ENCODE data around the gene HELZ.

DNA sequence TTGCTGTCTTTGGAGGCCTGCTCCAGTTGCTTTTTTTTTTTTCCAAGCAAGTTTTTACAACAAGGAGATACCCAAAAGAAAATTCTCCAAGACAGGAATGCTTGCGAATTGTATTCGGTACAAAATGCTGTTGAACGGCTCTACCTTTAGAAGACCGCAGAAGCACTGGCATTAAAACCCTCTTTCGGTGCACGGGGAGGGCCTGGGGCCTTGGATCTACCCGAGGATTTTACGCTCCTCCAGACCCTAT lies 1.3 kb upstream of the HELZ start:
- TF ChIP-seq, protein P1, sequence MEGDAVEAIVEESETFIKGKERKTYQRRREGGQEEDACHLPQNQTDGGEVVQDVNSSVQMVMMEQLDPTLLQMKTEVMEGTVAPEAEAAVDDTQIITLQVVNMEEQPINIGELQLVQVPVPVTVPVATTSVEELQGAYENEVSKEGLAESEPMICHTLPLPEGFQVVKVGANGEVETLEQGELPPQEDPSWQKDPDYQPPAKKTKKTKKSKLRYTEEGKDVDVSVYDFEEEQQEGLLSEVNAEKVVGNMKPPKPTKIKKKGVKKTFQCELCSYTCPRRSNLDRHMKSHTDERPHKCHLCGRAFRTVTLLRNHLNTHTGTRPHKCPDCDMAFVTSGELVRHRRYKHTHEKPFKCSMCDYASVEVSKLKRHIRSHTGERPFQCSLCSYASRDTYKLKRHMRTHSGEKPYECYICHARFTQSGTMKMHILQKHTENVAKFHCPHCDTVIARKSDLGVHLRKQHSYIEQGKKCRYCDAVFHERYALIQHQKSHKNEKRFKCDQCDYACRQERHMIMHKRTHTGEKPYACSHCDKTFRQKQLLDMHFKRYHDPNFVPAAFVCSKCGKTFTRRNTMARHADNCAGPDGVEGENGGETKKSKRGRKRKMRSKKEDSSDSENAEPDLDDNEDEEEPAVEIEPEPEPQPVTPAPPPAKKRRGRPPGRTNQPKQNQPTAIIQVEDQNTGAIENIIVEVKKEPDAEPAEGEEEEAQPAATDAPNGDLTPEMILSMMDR (IDR thresholded peaks at IDR 0.05), result no peak
- TF ChIP-seq EZH2 (IDR thresholded peaks at IDR 0.05; ENCODE audit: borderline replicate concordance, insufficient read depth, low read depth, low read length, poor library complexity, severe bottlenecking), result no peak

Data from B cell (primary cell).